ENCODE data around the gene TTC7B.

TTC7B gene

GRCh38 chr14:90558983-90559590, 257.1 kb downstream of the TTC7B start:
- DNase-seq (ENCODE audit: low read depth), result no peak

GRCh38 chr14:90558041-90558982, 257.9 kb downstream of the TTC7B start:
- no peak for DNase-seq (ENCODE audit: low read depth)

DNA sequence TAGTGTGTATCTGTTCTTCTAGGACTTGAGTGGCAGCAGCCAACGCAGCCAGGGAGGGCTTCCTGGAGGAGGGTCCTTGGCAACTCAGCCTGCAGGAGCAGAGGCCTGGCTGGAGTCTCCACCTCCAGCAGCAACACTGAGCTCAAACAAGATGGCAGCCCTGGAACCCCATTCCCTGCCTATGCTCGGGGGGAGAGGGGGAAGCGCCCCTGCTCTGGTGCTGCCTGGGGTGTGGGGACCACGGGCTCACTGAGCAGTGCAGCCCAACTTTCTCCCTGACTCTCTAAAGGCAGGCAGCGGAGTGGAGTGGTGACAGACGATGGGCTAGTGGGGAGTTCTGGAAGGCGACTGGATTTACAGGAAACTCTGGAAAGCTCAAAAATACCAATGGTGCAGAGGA, 258.7 kb downstream of the TTC7B start:
- no peak for DNase-seq (ENCODE audit: low read depth)

DNA sequence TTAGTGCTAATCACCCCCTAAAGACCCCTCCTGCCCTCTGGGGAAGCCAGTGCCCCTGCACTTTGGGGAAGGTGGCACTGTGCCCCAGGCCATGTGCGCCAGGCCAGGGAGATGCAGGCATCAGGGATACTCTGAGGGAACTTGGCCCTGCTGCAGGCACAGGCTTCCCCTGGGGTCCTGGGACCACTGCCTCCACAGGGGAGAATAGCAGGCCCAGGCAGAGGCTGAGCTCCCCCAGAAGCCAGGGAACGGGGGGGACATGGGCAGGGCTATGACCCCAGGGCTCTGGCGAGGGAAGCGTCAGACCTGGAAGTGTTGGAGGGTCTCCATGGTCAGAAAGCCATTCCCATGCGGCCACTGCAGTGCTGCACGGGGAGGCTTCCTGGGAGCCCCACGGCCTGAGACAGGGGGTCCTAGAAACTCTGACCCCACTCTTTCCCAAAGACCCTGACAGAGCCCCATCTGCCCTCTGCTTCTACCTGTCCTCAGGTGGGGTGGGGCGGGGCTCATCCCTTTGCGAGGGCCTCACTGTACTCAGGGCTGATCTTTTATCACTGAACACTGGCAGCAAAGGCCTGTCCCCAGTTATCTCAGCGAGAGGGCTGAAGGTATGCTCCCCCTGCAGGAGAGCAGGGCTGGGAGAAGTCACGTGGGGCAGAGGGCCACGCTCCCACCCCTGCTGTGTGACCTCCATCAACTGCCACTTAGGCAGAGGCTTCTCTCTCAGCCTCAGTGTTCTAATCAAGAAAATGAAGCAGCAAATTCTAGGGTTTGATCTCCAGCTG, 259.4 kb downstream of the TTC7B start:
- DNase-seq (ENCODE audit: low read depth), result no peak

- DNase-seq (ENCODE audit: low read depth), result no peak
Measured at GRCh38 chr14:90556012-90556477, 260.2 kb downstream of the TTC7B start.

GRCh38 chr14:90555126-90556011, 260.9 kb downstream of the TTC7B start:
- DNase-seq (ENCODE audit: low read depth), result no peak

DNA sequence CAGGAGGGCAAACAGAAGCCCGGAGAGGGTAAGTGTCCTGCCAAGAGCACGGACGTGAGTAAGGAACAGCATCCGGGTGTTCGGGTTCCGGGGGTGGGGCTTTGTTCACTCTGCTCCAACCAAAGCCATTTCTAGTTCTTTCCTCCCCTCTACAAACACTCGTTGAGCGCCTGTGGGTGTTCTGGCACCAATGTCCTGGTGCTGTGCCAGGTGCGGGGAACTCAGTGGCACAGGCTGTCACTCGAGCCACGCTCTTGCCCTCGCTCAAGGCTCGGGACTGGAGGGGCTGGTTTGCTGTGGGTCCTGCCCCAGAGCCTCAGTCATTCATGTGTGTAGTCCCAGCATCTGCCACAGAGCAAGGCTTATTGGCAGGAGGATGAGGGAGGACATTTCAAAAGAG, 261.9 kb downstream of the TTC7B start:
- no peak for DNase-seq (ENCODE audit: low read depth)

- DNase-seq (ENCODE audit: low read depth), result no peak
Measured at GRCh38 chr14:90553921-90554336, 262.3 kb downstream of the TTC7B start.

GRCh38 chr14:90553298-90553920, 262.8 kb downstream of the TTC7B start:
- no peak for DNase-seq (ENCODE audit: low read depth)

GRCh38 chr14:90552465-90553297, 263.5 kb downstream of the TTC7B start:
- DNase-seq (ENCODE audit: low read depth), result no peak

DNA sequence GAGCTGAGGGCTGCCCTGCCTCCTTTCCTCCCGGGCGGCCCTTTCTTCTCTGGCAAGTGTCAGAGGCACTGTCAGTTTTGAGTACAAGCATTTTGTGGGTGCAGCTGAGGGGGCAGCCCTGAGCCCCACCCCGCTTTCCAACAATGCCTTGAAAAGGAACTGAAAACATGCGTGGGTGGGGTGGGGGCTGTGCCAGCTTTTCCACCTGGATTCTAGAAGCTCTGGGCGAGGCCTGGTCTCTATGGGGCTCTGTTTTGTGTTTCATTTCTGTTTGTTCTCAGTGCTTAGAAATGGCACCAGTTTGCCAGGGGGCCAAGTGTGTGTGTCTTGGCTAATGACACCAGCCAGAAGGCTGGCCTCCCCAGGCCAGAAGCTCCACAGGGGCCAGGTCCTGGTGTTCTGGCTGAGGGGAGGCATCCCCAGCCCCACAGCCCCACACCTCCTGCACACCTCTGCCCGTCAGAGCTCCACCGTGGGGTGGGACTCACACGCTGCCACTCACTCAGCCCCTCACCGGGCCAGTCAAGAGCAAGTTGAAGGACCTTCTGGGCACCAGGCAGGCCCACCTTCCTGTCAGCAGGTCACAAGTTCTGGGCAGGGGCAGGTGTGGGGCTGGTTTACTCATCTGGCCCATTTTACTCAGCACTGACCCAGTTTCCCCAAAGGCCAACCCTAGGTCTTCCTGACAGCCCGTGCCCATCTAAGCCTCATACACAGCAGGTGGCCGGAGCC, 264.3 kb downstream of the TTC7B start:
- DNase-seq (ENCODE audit: low read depth), result no peak

GRCh38 chr14:90551070-90551704, 265.0 kb downstream of the TTC7B start:
- DNase-seq (ENCODE audit: low read depth), result no peak

DNA sequence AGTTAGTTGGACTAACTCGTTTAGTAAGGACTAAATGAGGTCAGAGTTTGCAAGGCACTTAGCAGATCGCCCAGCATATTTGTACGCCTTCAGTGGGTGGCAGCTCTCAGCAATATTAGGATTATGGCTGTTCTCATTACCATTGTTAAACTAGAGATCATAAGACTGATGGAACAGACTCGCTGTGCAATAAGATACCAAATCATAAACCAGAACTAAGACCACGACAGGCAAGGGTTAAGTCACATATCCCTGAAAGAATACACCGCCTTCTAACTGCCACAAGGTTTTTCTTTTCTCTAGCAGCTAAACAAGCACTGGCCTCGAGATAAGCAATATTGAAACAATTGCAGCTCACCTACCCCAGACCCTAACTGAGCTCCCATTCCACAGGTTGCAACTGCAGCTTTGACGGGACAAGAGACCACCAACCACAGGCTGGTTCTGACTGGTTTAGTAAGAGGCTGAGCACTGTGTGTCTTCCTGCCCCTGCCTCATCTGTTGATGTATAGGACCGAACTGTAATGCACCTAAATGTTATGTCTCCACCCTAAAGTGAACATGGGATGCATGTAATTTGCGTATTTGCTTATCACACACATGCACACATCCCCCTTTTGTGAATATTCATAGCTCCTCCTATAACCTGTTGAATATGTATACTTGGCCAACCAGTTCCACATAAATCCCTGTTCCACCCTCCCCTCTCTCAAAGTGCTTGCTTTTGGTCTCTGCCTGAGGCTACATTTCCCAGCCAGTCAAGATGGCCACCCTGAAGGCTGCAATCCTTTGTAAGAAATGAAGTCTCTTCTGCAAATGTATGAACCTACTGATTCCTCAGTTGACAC, 266.2 kb downstream of the TTC7B start:
- DNase-seq (ENCODE audit: low read depth), result no peak

- no peak for DNase-seq (ENCODE audit: low read depth)
Measured at GRCh38 chr14:90548455-90548854, 267.8 kb downstream of the TTC7B start.

- no peak for DNase-seq (ENCODE audit: low read depth)
Measured at GRCh38 chr14:90547968-90548367, 268.3 kb downstream of the TTC7B start.

DNA sequence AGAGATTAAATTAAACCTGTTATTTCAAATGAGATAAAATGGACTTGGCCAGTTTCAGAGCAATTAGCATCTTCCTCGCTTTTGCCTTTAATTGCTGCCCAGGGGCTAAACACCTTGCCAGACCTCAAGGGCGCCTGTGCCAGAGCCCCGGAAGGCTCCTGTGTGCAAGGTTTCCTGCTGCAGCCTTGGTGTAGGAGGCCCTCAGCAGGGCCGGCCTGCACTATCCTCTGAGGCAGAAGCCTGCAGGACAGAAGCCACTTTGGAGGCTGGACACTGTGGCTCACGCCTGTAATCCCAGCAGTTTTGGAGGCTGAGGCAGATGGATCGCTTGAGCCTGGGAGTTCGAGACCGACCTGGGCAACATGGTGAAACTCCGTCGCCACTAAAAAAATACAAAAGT, 269.0 kb downstream of the TTC7B start:
- DNase-seq (ENCODE audit: low read depth), result no peak

DNA sequence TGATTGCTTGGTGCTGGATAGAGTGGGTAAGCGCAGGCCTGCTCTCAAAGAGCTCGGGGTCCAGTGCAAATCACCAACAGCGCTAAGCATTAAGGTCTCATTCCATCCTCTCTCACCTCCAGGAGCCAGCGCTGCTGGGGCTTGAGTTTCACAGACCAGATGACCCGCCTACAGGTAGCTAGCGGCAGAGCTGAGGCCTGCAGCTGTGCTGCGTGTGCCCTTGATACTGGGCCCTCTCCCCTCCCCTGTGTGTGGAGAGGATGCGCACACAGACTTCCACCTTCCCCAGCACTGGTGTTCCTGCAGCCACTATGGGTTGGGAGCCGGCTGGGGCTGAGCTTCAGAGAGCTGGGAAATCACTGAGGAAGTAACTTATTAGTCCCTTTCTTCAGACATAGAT, 269.5 kb downstream of the TTC7B start:
- DNase-seq (ENCODE audit: low read depth), result no peak

Data from stimulated activated CD8-positive, alpha-beta memory T cell treated with anti-CD3 and anti-CD28 coated beads, Interleukin-7, amount 100 ng/mL, for 24 hours (primary cell).